Endothelial cell of umbilical vein (primary cell): ENCODE results near the gene KRTAP2-3. TPM values are rescaled to one million over a fixed set of nuclear protein-coding genes. Genes with fewer than 3 reads are reported as not detected.
"Not testable (repeated sequence)": the region's sequence is repeated elsewhere in the genome, so short reads cannot be mapped to it uniquely, and the experiment has no call there.

Source experiments
- BruUV-seq: library from RNA; stranded (reverse); fragments of 400-500 nt; replicated peaks from 2 replicates; lab custom pipeline; 2021; lab: Mats Ljungman, UMichigan
- CTCF ChIA-PET: fragments of 300-600, 350-600 bp; sonication (Branson Sonifier 250); formaldehyde crosslinking; loops from one replicate; lab custom pipeline; 2021; ENCODE audit warnings: antibody characterized with exemption, inconsistent platforms; lab: Charles Lee
- POLR2A ChIA-PET: fragments of 300-600, 350-600 bp; sonication (Branson Sonifier 250); formaldehyde crosslinking; loops from one replicate; lab custom pipeline; 2021; ENCODE audit warnings: antibody characterized with exemption, inconsistent platforms; lab: Charles Lee
- DNase-seq: peaks from one replicate; pipeline ENCODE4 v3.0.0-alpha.2; 2011; ENCODE audit warnings: low read depth, low spot score
- FAIRE-seq: peaks from 2 replicates; lab custom pipeline; 2011; peaks lifted over from hg19 to GRCh38; lab: Jason Lieb, UNC
- H2AFZ ChIP-seq: 2 replicates; pipeline ENCODE4 v1.6.0; 2012; ENCODE audit warnings: low read depth, low read length, control low read depth, inconsistent platforms
- H3K27ac ChIP-seq: 2 replicates; pipeline ENCODE4 v1.5.1; 2011; ENCODE audit warnings: low read depth, mild to moderate bottlenecking, control low read depth, low read length, moderate library complexity; ENCODE audit not compliant: insufficient read depth
- H3K27me3 ChIP-seq, 2 experiments: 2 replicates each; pipeline versions ENCODE4 v1.6.0 to v1.6.1; 2011; ENCODE audit warnings: low read length in 2 of 2, mixed read lengths in 1 of 2; ENCODE audit not compliant: control insufficient read depth in 2 of 2, insufficient read depth in 2 of 2
- H3K36me3 ChIP-seq, 2 experiments: 2 replicates in 1 of 2; 3 replicates in 1 of 2; pipeline ENCODE4 v1.5.1; 2011; ENCODE audit warnings: low read length in 2 of 2, mild to moderate bottlenecking in 1 of 2, moderate library complexity in 1 of 2; ENCODE audit not compliant: control insufficient read depth in 2 of 2, insufficient read depth in 2 of 2; ENCODE audit errors: extremely low read depth in 1 of 2
- H3K4me1 ChIP-seq: 3 replicates; pipeline ENCODE4 v1.5.1; 2011; ENCODE audit warnings: mild to moderate bottlenecking, low read length; ENCODE audit not compliant: control insufficient read depth, insufficient read depth; ENCODE audit errors: extremely low read depth
- H3K4me2 ChIP-seq: 2 replicates; pipeline ENCODE4 v1.6.1; 2011; ENCODE audit warnings: low read length, control low read depth, mixed read lengths; ENCODE audit not compliant: insufficient read depth
- H3K4me3 ChIP-seq, 3 experiments: fragments of 200-600 bp in 1 of 3; sonication (generic), shearing (Covaris generic) in 1 of 3; replicated peaks in 1 of 3; 2 replicates each; pipeline ENCODE4 v1.5.1; 2011 to 2016; ENCODE audit warnings: control low read depth in 3 of 3, low read length in 3 of 3, mild to moderate bottlenecking in 2 of 3, inconsistent platforms in 1 of 3, low read depth in 1 of 3, moderate library complexity in 1 of 3; ENCODE audit not compliant: insufficient read depth in 1 of 3
- H3K79me2 ChIP-seq: 2 replicates; pipeline ENCODE4 v1.6.0; 2012; ENCODE audit warnings: low read length, inconsistent platforms; ENCODE audit not compliant: control insufficient read depth, insufficient read depth
- H3K9ac ChIP-seq: replicated peaks from 2 replicates; pipeline ENCODE3; 2011; ENCODE audit warnings: low read length, control low read depth; ENCODE audit not compliant: insufficient read depth; ENCODE audit errors: extremely low read depth
- H3K9me1 ChIP-seq: replicated peaks from 3 replicates; pipeline ENCODE4 v1.6.0; 2011; ENCODE audit warnings: mild to moderate bottlenecking, low read length; ENCODE audit not compliant: control insufficient read depth, insufficient read depth; ENCODE audit errors: extremely low read depth
- H3K9me3 ChIP-seq: replicated peaks from 2 replicates; pipeline ENCODE4 v1.5.1; 2012; ENCODE audit warnings: low read length, inconsistent platforms; ENCODE audit not compliant: control insufficient read depth, insufficient read depth
- H4K20me1 ChIP-seq: replicated peaks from 2 replicates; pipeline ENCODE3; 2011; ENCODE audit warnings: mild to moderate bottlenecking, low read length; ENCODE audit not compliant: control insufficient read depth, insufficient read depth; ENCODE audit errors: extremely low read depth
- EZH2 ChIP-seq: IDR thresholded peaks from 2 replicates; pipeline ENCODE4 v1.6.1; 2012; ENCODE audit warnings: borderline replicate concordance, low read depth, mild to moderate bottlenecking, moderate library complexity, low read length, inconsistent platforms; ENCODE audit not compliant: severe bottlenecking
- FOS ChIP-seq: IDR thresholded peaks from 2 replicates; pipeline ENCODE4 v1.6.1; 2011; ENCODE audit warnings: mild to moderate bottlenecking, low read length, moderate library complexity, borderline replicate concordance; ENCODE audit not compliant: insufficient read depth
- GATA2 ChIP-seq: IDR thresholded peaks from 2 replicates; pipeline ENCODE4 v1.7.0; 2011; ENCODE audit warnings: low read depth, mild to moderate bottlenecking, moderate library complexity, mixed read lengths, low read length; ENCODE audit not compliant: insufficient read length, insufficient read depth
- POLR2A ChIP-seq: IDR thresholded peaks from 2 replicates; pipeline ENCODE4 v1.6.1; 2012; ENCODE audit warnings: low read depth, mild to moderate bottlenecking, control low read depth, low read length
- POLR2AphosphoS5 ChIP-seq: IDR thresholded peaks from 2 replicates; pipeline ENCODE4 v1.6.1; 2012; ENCODE audit warnings: low read depth, mild to moderate bottlenecking, control low read depth, low read length, moderate library complexity; ENCODE audit not compliant: insufficient read depth
- dilution Hi-C: fragments of 300-500 bp; cut with MboI; formaldehyde crosslinking; loops from one replicate; pipeline ENCODE4 v1.15.0; 2019; ENCODE audit warnings: low sequenced_read_pairs; ENCODE audit not compliant: extremely low pct_ligation_motif_present
- intact Hi-C: fragments of 100-400 bp; cut with micrococcal nuclease; formaldehyde crosslinking; loops from one replicate; pipeline ENCODE4 v1.10.0; 2022
- polyA plus RNA-seq, 4 experiments: library from polyadenylated mRNA; depleted of rRNA in 3 of 4; stranded (reverse) in 3 of 4; unstranded in 1 of 4; fragments of >200 nt; gene quantifications; 2 replicates each; pipeline versions ENCODE4 v1.2.1 to v1.2.3, GENCODE V29; 2011 to 2012; ENCODE audit warnings: missing spikeins in 1 of 4
- total RNA-seq: library from RNA; stranded (reverse); gene quantifications from 2 replicates; pipeline ENCODE4 v1.2.3, GENCODE V29; 2021
- TF ChIP-seq, protein P1 (sequence below): IDR thresholded peaks from 2 replicates; pipeline ENCODE4 v1.6.1; 2011; ENCODE audit not compliant: insufficient read depth, insufficient read length

Gene KRTAP2-3
- total and polyA plus RNA-seq, 2 donors (not counting 3 experiments of a cell fraction or from before 2014, with no cell fraction given): not detected

DNA sequence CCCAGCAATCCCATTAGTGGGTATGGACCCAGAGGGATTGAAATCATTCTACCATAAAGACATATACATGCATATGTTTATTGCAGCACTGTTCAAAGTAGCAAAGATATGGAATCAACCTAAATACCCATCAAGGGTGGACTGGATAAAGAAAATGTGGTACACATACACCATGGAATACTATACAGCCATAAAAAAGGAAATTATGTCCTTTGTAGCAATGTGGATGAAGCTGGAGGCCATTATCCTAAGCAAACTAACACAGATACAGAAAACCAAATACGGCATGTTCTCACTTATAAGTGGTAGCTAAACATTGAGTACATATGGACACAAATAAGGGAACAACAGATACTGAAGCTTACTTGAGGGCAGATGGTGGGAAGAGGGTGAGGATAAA is 2.4 kb downstream of the KRTAP2-3 start:
- no peak for DNase-seq
- BruUV-seq: no TSS peak
- Histone ChIP-seq H3K4me1 (no peaks in the 10 kb centered on the region), H3K4me3 (no peak overlapping the region), H2AFZ (no peak overlapping the region), H3K4me2 (no peak overlapping the region), H4K20me1 (no peaks in the 10 kb centered on the region), H3K27ac (no peak overlapping the region), H3K9me3 (no peaks in the 10 kb centered on the region), H3K9me1 (no peaks in the 10 kb centered on the region), H3K36me3 (no peaks in the 10 kb centered on the region), H3K27me3 (peaks cover 6 to 12% of the 10 kb centered on the region in 2 experiments), H3K9ac (no peak overlapping the region), H3K79me2 (no peaks in the 10 kb centered on the region)
- POLR2A ChIA-PET: no interaction called here
- TF ChIP-seq GATA2: no peak
- TF ChIP-seq, protein P1, sequence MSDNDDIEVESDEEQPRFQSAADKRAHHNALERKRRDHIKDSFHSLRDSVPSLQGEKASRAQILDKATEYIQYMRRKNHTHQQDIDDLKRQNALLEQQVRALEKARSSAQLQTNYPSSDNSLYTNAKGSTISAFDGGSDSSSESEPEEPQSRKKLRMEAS: no peak
- TF ChIP-seq POLR2A: no peak
- TF ChIP-seq FOS: no peak
- TF ChIP-seq EZH2: no peak
- no peak for TF ChIP-seq POLR2AphosphoS5
- CTCF ChIA-PET: no interaction called here
- intact Hi-C loops (no loop called here), dilution Hi-C loops (no loop called here)
- FAIRE-seq: no peak

DNA sequence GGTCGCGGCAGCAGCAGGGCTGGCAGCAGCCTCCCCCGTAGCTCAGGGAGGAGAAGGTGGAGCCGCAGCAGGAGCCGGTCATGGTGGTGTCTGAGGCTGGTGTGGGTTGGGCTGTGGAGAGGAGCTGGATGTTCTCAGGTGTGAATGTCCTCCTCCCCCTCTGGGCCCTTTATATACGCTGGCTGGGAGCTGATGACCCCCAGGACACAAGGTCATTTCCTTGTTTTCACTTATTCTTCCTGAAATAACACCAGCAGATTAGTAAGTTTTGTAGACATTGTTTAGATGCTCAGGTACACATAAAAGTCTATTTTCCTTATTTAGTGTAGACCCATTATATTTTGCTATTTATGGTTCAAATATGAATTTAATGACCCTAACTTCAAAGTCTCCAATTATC is 4.8 kb downstream of the KRTAP2-3 start, which contains the start of gene KRTAP2-2:
KRTAP2-2 (minus strand) TSS at position 101 of the 400 bp plus-strand sequence; CDS start at position 82, 19 bp downstream.
- DNase-seq, CTCF ChIA-PET, H2AFZ ChIP-seq, H4K20me1 ChIP-seq, H3K9me3 ChIP-seq, H3K27me3 ChIP-seq, intact Hi-C loops, H3K4me1 ChIP-seq, H3K4me3 ChIP-seq, FAIRE-seq, dilution Hi-C loops, BruUV-seq, H3K4me2 ChIP-seq, H3K9me1 ChIP-seq, H3K27ac ChIP-seq, H3K79me2 ChIP-seq, H3K36me3 ChIP-seq, H3K9ac ChIP-seq, POLR2A ChIA-PET: not testable (repeated sequence)

DNA sequence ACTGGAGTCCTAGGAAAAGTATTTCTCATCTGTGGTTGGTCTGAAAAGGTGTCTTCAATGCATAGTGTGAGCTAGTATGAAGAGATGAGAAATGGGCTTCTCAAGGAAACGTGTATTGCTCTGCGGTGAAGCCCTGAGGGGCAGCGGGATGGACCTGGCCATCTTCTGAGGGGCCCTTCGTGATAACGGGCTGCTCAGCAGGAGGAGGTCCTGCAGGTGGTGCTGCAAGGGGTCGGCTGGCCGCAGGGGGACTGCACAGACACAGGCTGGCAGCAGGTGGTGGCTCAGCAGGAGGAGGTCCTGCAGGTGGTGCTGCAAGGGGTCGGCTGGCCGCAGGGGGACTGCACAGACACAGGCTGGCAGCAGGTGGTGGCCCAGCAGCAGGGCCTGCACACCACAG is 5.4 kb downstream of the KRTAP2-3 start:
- H2AFZ ChIP-seq, H3K4me3 ChIP-seq, H3K79me2 ChIP-seq, H3K9ac ChIP-seq, POLR2A ChIA-PET, H3K27me3 ChIP-seq, dilution Hi-C loops, BruUV-seq, H4K20me1 ChIP-seq, H3K9me3 ChIP-seq, H3K9me1 ChIP-seq, CTCF ChIA-PET, H3K4me2 ChIP-seq, FAIRE-seq, H3K27ac ChIP-seq, H3K36me3 ChIP-seq, DNase-seq, intact Hi-C loops, H3K4me1 ChIP-seq: not testable (repeated sequence)
